ENCODE data around the gene PRAMEF8.
"Not testable (repeated sequence)": the region's sequence is repeated elsewhere in the genome, so short reads cannot be mapped to it uniquely, and the experiment has no call there.

The PRAMEF8 gene

GRCh38 chr1:13285037-13285436 lies at the start of gene PRAMEF8:
TSS of gene PRAMEF8 (minus strand) at chr1:13285137. CDS start at chr1:13284091, 1,046 bp downstream.
- DNase-seq = not testable (repeated sequence)

- not testable (repeated sequence) for DNase-seq
Measured at GRCh38 chr1:13315281-13315680, 30.3 kb upstream of the PRAMEF8 start, which contains the start of gene PRAMEF15. TSS of gene PRAMEF15 (plus strand) at chr1:13315581. CDS start at chr1:13318408, 2,827 bp downstream.

GRCh38 chr1:13303239-13303638 lies 18.3 kb upstream of the PRAMEF8 start, which contains the start of gene PRAMEF33:
TSS of gene PRAMEF33 (plus strand) at chr1:13303539. CDS start at chr1:13305955, 2,416 bp downstream.
- not testable (repeated sequence) for DNase-seq

- DNase-seq = not testable (repeated sequence)
Measured at GRCh38 chr1:13302197-13302596, 17.3 kb upstream of the PRAMEF8 start.

GRCh38 chr1:13298699-13299098 lies 13.8 kb upstream of the PRAMEF8 start:
- not testable (repeated sequence) for DNase-seq

GRCh38 chr1:13297216-13297931 lies 12.4 kb upstream of the PRAMEF8 start:
- not testable (repeated sequence) for DNase-seq

GRCh38 chr1:13289030-13289429 lies 4.1 kb upstream of the PRAMEF8 start:
- DNase-seq = not testable (repeated sequence)

- DNase-seq = not testable (repeated sequence)
Measured at GRCh38 chr1:13279617-13280016, 5.3 kb downstream of the PRAMEF8 start.

- DNase-seq = not testable (repeated sequence)
Measured at GRCh38 chr1:13277016-13277415, 7.9 kb downstream of the PRAMEF8 start.

- DNase-seq = not testable (repeated sequence)
Measured at GRCh38 chr1:13265124-13265523, 19.8 kb downstream of the PRAMEF8 start.

GRCh38 chr1:13253898-13254297 lies 31.0 kb downstream of the PRAMEF8 start, which contains the start of gene PRAMEF5:
TSS of gene PRAMEF5 (plus strand) at chr1:13254198. CDS start at chr1:13259269, 5,071 bp downstream.
- DNase-seq = not testable (repeated sequence)

- not testable (repeated sequence) for DNase-seq
Measured at GRCh38 chr1:13247122-13247521, 37.8 kb downstream of the PRAMEF8 start.

GRCh38 chr1:13246554-13246871 lies 38.4 kb downstream of the PRAMEF8 start:
- DNase-seq = not testable (repeated sequence)

- not testable (repeated sequence) for DNase-seq
Measured at GRCh38 chr1:13245841-13246553, 38.9 kb downstream of the PRAMEF8 start.

- DNase-seq = not testable (repeated sequence)
Measured at GRCh38 chr1:13243536-13244263, 41.2 kb downstream of the PRAMEF8 start.

- DNase-seq = not testable (repeated sequence)
Measured at GRCh38 chr1:13239633-13240032, 45.3 kb downstream of the PRAMEF8 start.

- DNase-seq = not testable (repeated sequence)
Measured at GRCh38 chr1:13237572-13237971, 47.4 kb downstream of the PRAMEF8 start.

GRCh38 chr1:13234057-13234456 lies 50.9 kb downstream of the PRAMEF8 start:
- not testable (repeated sequence) for DNase-seq

GRCh38 chr1:13232056-13232455 lies 52.9 kb downstream of the PRAMEF8 start:
- not testable (repeated sequence) for DNase-seq

All from HCEC 1CT (cell line).